Neuronal stem cell (in vitro differentiated cells): Measurements from ENCODE around the gene PTPN12.

Experiments
- DNase-seq: peaks from one replicate; pipeline ENCODE4 v3.0.0-alpha.2; 2013; ENCODE audit warnings: low spot score
- H2AFZ ChIP-seq: one replicate; pipeline ENCODE4 v1.6.1; 2013; ENCODE audit warnings: mild to moderate bottlenecking, low read length, inconsistent platforms
- H2AK5ac ChIP-seq: 2 replicates; pipeline ENCODE4 v1.6.1; 2013; ENCODE audit warnings: low read depth, mild to moderate bottlenecking, inconsistent platforms, low read length, moderate library complexity, mixed read lengths
- H2BK120ac ChIP-seq: 2 replicates; pipeline ENCODE4 v1.6.1; 2013; ENCODE audit warnings: low read depth, mild to moderate bottlenecking, inconsistent platforms, low read length, moderate library complexity, mixed read lengths
- H2BK12ac ChIP-seq: one replicate; pipeline ENCODE4 v1.6.1; 2013; ENCODE audit warnings: low read length, inconsistent platforms
- H2BK15ac ChIP-seq: 2 replicates; pipeline ENCODE4 v1.6.1; 2013; ENCODE audit warnings: mild to moderate bottlenecking, low read length, inconsistent platforms, mixed read lengths
- H2BK5ac ChIP-seq: one replicate; pipeline ENCODE4 v1.6.1; 2013; ENCODE audit warnings: inconsistent platforms, mild to moderate bottlenecking, low read length, moderate library complexity
- H3K14ac ChIP-seq: one replicate; pipeline ENCODE4 v1.6.1; 2013; ENCODE audit warnings: low read length, inconsistent platforms
- H3K18ac ChIP-seq: 2 replicates; pipeline ENCODE4 v1.6.1; 2013; ENCODE audit warnings: low read length, inconsistent platforms
- H3K23ac ChIP-seq: 2 replicates; pipeline ENCODE4 v1.6.1; 2013; ENCODE audit warnings: low read depth, mild to moderate bottlenecking, mixed read lengths, low read length, inconsistent platforms; ENCODE audit not compliant: poor library complexity
- H3K27ac ChIP-seq: replicated peaks from 3 replicates; pipeline ENCODE4 v1.5.1; 2013; ENCODE audit warnings: low read length, inconsistent platforms
- H3K27me3 ChIP-seq, 3 experiments: 2 replicates each; pipeline ENCODE4 v1.6.1; 2013; ENCODE audit warnings: low read length in 3 of 3, mild to moderate bottlenecking in 2 of 3, inconsistent platforms in 1 of 3, low read depth in 1 of 3, mixed read lengths in 1 of 3, moderate library complexity in 1 of 3; ENCODE audit not compliant: control insufficient read depth in 3 of 3, insufficient read depth in 3 of 3
- H3K36me3 ChIP-seq, 2 donors: replicated peaks in 1 of 2; 2 replicates each; pipeline ENCODE4 v1.6.1; 2013; ENCODE audit warnings: low read length in 2 of 2; ENCODE audit not compliant: control insufficient read depth in 2 of 2, insufficient read depth in 2 of 2
- H3K4ac ChIP-seq: 2 replicates; pipeline ENCODE4 v1.6.1; 2013; ENCODE audit warnings: inconsistent platforms, mild to moderate bottlenecking, low read length, moderate library complexity
- H3K4me1 ChIP-seq, 2 donors: 1 replicate in 1 of 2; 2 replicates in 1 of 2; pipeline ENCODE4 v1.6.1; 2013; ENCODE audit warnings: low read length in 2 of 2, low read depth in 1 of 2; ENCODE audit not compliant: control insufficient read depth in 2 of 2, insufficient read depth in 1 of 2
- H3K4me2 ChIP-seq: one replicate; pipeline ENCODE4 v1.6.1; 2013; ENCODE audit warnings: mild to moderate bottlenecking, low read length, inconsistent platforms; ENCODE audit not compliant: insufficient read depth, poor library complexity, severe bottlenecking
- H3K4me3 ChIP-seq, 2 donors: 2 replicates each; pipeline ENCODE4 v1.5.1; 2013; ENCODE audit warnings: low read length in 2 of 2, mild to moderate bottlenecking in 2 of 2, inconsistent platforms in 1 of 2, moderate library complexity in 1 of 2
- H3K79me1 ChIP-seq: one replicate; pipeline ENCODE4 v1.6.1; 2013; ENCODE audit warnings: low read depth, mild to moderate bottlenecking, inconsistent platforms, low read length, moderate library complexity
- H3K9ac ChIP-seq: one replicate; pipeline ENCODE4 v1.6.1; 2013; ENCODE audit warnings: mild to moderate bottlenecking, low read depth, low read length, inconsistent platforms; ENCODE audit not compliant: poor library complexity
- H3K9me3 ChIP-seq, 2 donors: replicated peaks in 1 of 2; 2 replicates each; pipeline versions ENCODE3 to v1.6.1; 2013; ENCODE audit warnings: low read length in 2 of 2, mild to moderate bottlenecking in 2 of 2, inconsistent platforms in 1 of 2, low read depth in 1 of 2, mixed read lengths in 1 of 2, moderate library complexity in 1 of 2; ENCODE audit not compliant: control insufficient read depth in 2 of 2, insufficient read depth in 1 of 2
- H4K8ac ChIP-seq: one replicate; pipeline ENCODE4 v1.6.1; 2013; ENCODE audit warnings: low read depth, mild to moderate bottlenecking, inconsistent platforms, low read length, moderate library complexity
- H4K91ac ChIP-seq: one replicate; pipeline ENCODE4 v1.6.1; 2013; ENCODE audit warnings: low read length, low read depth, mild to moderate bottlenecking, inconsistent platforms; ENCODE audit not compliant: poor library complexity
- WGBS, 2 donors: extraction: QIAGEN DNeasy Blood & Tissue Kit; methylation state at CpG; one replicate each; pipeline ENCODE4 v1.1.7; 2013; ENCODE audit warnings: missing lambda C conversion rate in 2 of 2, mixed read lengths in 1 of 2; ENCODE audit not compliant: insufficient read length in 2 of 2, insufficient replicate concordance in 1 of 2; ENCODE audit errors: extremely low coverage in 2 of 2; 5-methylcytosine and 5-hydroxymethylcytosine counted together

PTPN12 gene

DNA sequence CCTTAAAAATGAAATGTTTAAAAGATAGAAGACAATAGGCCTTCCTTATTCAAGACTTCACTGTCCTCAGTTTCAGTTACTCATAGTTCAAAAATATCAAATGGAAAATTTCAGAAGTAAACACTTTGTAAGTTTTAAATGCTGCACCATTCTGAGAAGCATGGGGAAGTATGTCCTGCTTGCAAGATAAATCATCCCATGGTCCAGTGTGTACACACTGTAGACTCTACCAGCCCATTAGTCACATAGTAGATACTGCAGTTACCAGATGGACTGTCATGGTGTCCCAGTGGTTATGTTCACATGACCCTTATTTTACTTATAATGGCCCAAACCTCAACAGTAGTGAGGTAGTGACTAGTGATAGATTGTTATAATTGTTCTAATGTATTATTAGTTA, 69.5 kb downstream of the PTPN12 start:
- H2BK12ac ChIP-seq: no peak overlapping the region
- no peaks in the 10 kb centered on the region for H3K27me3 ChIP-seq
- H3K18ac ChIP-seq: no peak overlapping the region
- no peak overlapping the region for H2AFZ ChIP-seq
- H3K14ac ChIP-seq: no peak overlapping the region
- H4K8ac ChIP-seq: no peak overlapping the region
- H3K79me1 ChIP-seq: no peaks in the 10 kb centered on the region
- H3K27ac ChIP-seq: no peak overlapping the region
- no peak for DNase-seq
- H4K91ac ChIP-seq: no peak overlapping the region
- no peak overlapping the region for H3K23ac ChIP-seq
- no peak overlapping the region for H2BK120ac ChIP-seq
- H3K9ac ChIP-seq: no peak overlapping the region
- H2BK5ac ChIP-seq: no peak overlapping the region
- H3K4me1 ChIP-seq: no peaks in the 10 kb centered on the region
- H2AK5ac ChIP-seq: no peak overlapping the region
- H3K36me3 ChIP-seq: peaks cover 6 to 92% of the 10 kb centered on the region in 2 donors
- H3K9me3 ChIP-seq: no peaks in the 10 kb centered on the region
- H3K4me2 ChIP-seq: no peak overlapping the region
- H3K4me3 ChIP-seq: no peak overlapping the region
- no peak overlapping the region for H2BK15ac ChIP-seq
- no peak overlapping the region for H3K4ac ChIP-seq

GRCh38 chr7:77619314-77619713, 82.2 kb downstream of the PTPN12 start:
- no peak overlapping the region for H3K14ac ChIP-seq
- no peaks in the 10 kb centered on the region for H3K27me3 ChIP-seq
- peaks cover 2% of the 10 kb centered on the region for H3K79me1 ChIP-seq
- no peak overlapping the region for H2AFZ ChIP-seq
- no peak overlapping the region for H2BK15ac ChIP-seq
- no peak overlapping the region for H4K91ac ChIP-seq
- no peak overlapping the region for H3K4ac ChIP-seq
- H2BK120ac ChIP-seq: no peak overlapping the region
- H2BK12ac ChIP-seq: no peak overlapping the region
- no CpG with 5 or more reads among the region's 4 CpGs for WGBS, 2 donors
- H3K36me3 ChIP-seq: peaks cover 9 to 93% of the 10 kb centered on the region in 2 donors
- H3K4me1 ChIP-seq: peaks cover 0 to 21% of the 10 kb centered on the region in 2 donors
- H3K9me3 ChIP-seq: peaks cover 0 to 4% of the 10 kb centered on the region in 2 donors
- H4K8ac ChIP-seq: no peak overlapping the region
- no peak overlapping the region for H3K18ac ChIP-seq
- no peak for DNase-seq
- H3K4me3 ChIP-seq: no peak overlapping the region
- no peak overlapping the region for H3K27ac ChIP-seq
- H3K4me2 ChIP-seq: no peak overlapping the region
- no peak overlapping the region for H2AK5ac ChIP-seq
- no peak overlapping the region for H3K9ac ChIP-seq
- H2BK5ac ChIP-seq: no peak overlapping the region
- no peak overlapping the region for H3K23ac ChIP-seq

DNA sequence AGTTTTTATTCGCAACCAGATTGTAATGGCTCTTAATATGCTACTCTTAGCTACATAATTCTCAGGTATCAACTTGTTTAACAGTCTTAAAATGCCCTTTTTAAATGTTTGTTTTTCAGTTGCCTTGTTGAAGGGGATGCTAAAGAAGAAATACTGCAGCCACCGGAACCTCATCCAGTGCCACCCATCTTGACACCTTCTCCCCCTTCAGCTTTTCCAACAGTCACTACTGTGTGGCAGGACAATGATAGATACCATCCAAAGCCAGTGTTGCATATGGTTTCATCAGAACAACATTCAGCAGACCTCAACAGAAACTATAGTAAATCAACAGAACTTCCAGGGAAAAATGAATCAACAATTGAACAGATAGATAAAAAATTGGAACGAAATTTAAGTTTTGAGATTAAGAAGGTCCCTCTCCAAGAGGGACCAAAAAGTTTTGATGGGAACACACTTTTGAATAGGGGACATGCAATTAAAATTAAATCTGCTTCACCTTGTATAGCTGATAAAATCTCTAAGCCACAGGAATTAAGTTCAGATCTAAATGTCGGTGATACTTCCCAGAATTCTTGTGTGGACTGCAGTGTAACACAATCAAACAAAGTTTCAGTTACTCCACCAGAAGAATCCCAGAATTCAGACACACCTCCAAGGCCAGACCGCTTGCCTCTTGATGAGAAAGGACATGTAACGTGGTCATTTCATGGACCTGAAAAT, 89.7 kb downstream of the PTPN12 start:
- no peak overlapping the region for H3K27ac ChIP-seq
- H3K23ac ChIP-seq: no peak overlapping the region
- H2BK5ac ChIP-seq: no peak overlapping the region
- no peaks in the 10 kb centered on the region for H3K27me3 ChIP-seq
- H3K4me3 ChIP-seq: no peak overlapping the region
- no peak overlapping the region for H2BK15ac ChIP-seq
- no peak overlapping the region for H3K4me2 ChIP-seq
- H3K9ac ChIP-seq: no peak overlapping the region
- H3K36me3 ChIP-seq: peaks cover 12 to 98% of the 10 kb centered on the region in 2 donors
- H3K9me3 ChIP-seq: peaks cover 0 to under 1% of the 10 kb centered on the region in 2 donors
- no peak overlapping the region for H2BK12ac ChIP-seq
- no peaks in the 10 kb centered on the region for H3K4me1 ChIP-seq
- WGBS, 2 donors: no CpG with 5 or more reads among the region's 6 CpGs
- no peak for DNase-seq
- H3K4ac ChIP-seq: no peak overlapping the region
- no peak overlapping the region for H3K14ac ChIP-seq
- H4K91ac ChIP-seq: no peak overlapping the region
- no peak overlapping the region for H2AFZ ChIP-seq
- H2BK120ac ChIP-seq: no peak overlapping the region
- no peak overlapping the region for H3K18ac ChIP-seq
- H2AK5ac ChIP-seq: no peak overlapping the region
- no peaks in the 10 kb centered on the region for H3K79me1 ChIP-seq
- no peak overlapping the region for H4K8ac ChIP-seq

- Histone ChIP-seq H2AK5ac (no peak overlapping the region), H2BK12ac (no peak overlapping the region), H3K4me1 (no peaks in the 10 kb centered on the region), H3K79me1 (no peaks in the 10 kb centered on the region), H3K4me3 (no peak overlapping the region), H2BK5ac (no peak overlapping the region), H3K9me3 (no peaks in the 10 kb centered on the region), H2BK15ac (no peak overlapping the region), H3K14ac (no peak overlapping the region), H2BK120ac (no peak overlapping the region), H3K23ac (no peak overlapping the region), H3K9ac (no peak overlapping the region), H4K8ac (no peak overlapping the region), H2AFZ (no peak overlapping the region), H3K27me3 (no peaks in the 10 kb centered on the region), H3K4ac (no peak overlapping the region), H3K4me2 (no peak overlapping the region), H3K27ac (no peak overlapping the region), H4K91ac (no peak overlapping the region), H3K18ac (no peak overlapping the region), H3K36me3 (peaks cover 10 to 98% of the 10 kb centered on the region in 2 donors)
- DNase-seq: no peak
Measured at GRCh38 chr7:77627309-77627676, 90.2 kb downstream of the PTPN12 start.
